NOMO-1 (cell line): ENCODE data around the gene KRTAP3-3.
"Not testable (repeated sequence)": the region's sequence is repeated elsewhere in the genome, so short reads cannot be mapped to it uniquely, and the experiment has no call there.

ENCODE experiments used
- DNase-seq, 2 experiments: peaks; one replicate each; lab custom pipeline; 2025; ENCODE audit not compliant: unreplicated experiment in 2 of 2; lab: John Stamatoyannopoulos, UW

Gene KRTAP3-3

DNA sequence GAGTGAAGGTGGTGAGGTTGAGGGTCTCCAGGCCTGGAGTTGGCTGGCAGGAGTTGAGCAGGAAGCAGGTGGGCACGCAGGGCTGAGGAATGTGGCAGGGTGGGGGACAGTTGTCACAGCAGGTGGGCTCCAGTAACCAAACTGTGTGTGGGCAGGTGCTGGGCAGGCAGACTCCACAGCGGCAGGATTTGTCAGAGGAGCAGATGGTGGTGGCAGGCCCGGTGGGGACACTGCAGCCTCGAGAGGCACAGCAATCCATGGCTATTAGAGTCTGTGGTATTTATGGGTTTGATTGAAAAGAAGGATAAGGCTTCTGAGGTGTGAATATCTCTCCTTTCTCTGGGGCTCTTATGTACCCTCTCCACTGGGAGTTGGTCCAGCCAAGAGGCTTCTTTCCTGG lies at the start of gene KRTAP3-3:
KRTAP3-3 (minus strand) TSS at position 326 of the 400 bp plus-strand sequence; CDS start at position 259, 67 bp downstream.
- no peak for DNase-seq

DNA sequence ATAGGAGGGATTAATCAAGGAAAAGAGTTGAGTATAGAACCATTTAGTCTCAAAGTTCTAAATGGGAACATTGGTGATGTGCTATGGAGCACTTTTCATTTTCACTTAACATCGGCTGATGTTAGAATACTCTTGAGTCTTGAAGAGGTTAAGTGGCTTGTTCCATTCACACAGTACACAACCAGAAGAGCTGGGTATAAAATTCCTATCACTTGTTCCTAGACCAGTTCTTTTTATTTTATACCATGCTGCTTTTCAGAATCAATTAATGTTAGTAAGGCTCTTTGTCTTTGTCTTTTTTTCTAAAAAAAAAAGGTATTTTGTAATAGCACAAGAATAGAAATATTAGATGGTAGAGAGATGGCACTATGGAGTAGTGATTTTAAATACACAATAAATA lies 49.0 kb upstream of the KRTAP3-3 start:
- DNase-seq: no peak

DNA sequence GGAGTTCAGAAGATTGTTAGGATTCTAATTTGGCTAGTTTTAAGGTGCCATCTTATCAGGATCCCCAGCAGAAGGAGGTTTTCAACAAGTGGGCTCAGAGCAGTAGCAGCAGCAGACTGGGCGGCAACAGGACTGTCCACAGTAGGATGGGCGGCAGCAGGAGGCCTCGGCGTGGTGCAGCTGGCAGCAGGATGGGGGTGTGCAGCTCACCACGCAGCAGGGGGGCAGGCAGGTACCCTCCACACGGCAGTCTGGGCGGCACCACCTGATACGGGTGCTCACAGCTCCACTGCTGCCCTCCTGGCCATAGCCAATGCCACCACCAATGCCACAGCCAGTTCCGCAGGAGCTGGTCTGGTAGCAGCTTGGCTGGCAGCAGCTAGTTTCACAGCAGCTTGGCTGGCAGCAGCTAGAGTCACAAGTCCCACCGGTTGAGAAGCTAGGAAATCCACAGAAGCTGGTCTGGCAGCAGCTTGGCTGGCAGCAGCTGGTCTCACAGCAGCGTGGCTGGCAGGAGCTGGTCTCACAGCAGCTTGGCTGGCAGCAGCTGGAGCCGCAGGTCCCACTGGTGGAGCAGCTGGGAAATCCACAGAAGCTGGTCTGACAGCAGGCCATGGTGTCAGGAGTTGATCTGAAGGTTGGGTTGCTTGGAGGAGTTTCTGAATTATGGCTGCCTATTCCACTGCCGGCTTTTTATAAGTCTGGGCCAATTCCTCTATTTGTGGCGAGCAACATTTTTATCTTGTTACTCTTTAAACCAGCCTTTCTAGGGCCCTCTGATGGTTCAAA lies 47.0 kb upstream of the KRTAP3-3 start, which contains the start of gene KRTAP1-1:
KRTAP1-1 (minus strand) TSS at position 668 of the 789 bp plus-strand sequence; CDS start at position 615, 53 bp downstream.
- not testable (repeated sequence) for DNase-seq

DNA sequence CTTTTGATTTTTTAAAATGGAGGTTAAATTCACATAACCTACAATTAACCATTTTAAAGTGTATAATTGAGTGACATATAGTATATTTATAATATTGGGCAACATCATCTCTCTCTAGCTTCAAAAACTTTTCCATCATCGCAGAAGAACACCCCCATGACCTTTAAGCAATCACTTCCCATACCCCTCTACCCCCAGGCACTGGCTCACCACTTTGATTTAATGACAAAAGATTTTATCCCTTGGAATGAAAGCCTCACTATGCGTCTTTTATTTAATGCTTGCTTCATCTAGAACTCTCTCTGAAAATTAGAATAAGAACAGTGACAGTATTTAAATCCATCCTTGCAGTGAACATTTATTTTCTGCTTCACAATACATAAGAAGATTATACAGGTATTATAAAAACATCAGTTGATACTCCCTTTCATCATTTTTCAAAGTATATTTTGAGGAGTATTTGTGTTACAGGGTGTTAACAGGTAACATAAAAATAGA lies 43.9 kb upstream of the KRTAP3-3 start:
- DNase-seq: no peak

DNA sequence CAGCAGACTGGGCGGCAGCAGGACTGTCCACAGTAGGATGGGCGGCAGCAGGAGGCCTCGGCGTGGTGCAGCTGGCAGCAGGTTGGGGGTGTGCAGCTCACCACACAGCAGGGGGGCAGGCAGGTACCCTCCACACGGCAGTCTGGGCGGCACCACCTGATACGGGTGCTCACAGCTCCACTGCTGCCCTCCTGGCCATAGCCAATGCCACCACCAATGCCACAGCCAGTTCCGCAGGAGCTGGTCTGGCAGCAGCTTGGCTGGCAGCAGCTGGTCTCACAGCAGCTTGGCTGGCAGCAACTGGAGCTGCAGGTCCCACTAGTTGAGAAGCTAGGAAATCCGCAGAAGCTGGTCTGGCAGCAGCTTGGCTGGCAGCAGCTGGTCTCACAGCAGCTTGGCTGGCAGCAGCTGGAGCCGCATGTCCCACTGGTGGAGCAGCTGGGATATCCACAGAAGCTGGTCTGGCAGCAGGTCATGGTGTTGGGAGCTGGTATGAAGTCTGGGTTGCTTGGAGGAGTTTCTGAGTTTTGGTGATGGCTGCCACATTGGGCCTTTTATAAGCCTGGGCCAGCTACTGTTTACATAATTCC lies 40.5 kb upstream of the KRTAP3-3 start, which contains the start of gene KRTAP1-3:
KRTAP1-3 (minus strand) TSS at position 529 of the 590 bp plus-strand sequence; CDS start at position 476, 53 bp downstream.
- DNase-seq: not testable (repeated sequence)

DNA sequence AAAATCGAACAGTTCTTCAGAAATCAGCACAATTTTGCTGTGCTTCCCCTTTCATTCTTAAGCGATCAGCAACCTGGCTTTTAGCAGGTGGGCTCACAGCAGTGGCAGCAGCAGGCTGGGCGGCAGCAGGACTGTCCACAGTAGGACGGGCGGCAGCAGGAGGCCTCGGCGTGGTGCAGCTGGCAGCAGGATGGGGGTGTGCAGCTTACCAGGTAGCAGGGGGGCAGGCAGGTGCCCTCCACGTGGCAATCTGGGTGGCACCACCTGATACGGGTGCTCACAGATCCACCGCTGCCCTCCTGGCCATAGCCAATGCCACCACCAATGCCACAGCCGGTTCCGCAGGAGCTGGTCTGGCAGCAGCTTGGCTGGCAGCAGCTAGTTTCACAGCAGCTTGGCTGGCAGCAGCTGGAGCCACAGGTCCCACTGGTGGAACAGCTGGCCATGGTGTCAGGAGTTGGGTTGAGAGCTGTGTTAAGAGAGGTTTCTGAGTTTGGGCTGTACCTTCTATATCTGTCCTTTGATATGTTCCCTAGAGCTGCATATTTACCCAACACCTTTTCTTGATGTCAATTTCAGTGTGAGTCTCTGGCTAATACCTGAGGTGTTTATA lies 35.8 kb upstream of the KRTAP3-3 start, which contains the start of gene KRTAP1-4:
KRTAP1-4 (minus strand) TSS at position 563 of the 613 bp plus-strand sequence; CDS start at position 446, 117 bp downstream.
- no peak for DNase-seq

DNA sequence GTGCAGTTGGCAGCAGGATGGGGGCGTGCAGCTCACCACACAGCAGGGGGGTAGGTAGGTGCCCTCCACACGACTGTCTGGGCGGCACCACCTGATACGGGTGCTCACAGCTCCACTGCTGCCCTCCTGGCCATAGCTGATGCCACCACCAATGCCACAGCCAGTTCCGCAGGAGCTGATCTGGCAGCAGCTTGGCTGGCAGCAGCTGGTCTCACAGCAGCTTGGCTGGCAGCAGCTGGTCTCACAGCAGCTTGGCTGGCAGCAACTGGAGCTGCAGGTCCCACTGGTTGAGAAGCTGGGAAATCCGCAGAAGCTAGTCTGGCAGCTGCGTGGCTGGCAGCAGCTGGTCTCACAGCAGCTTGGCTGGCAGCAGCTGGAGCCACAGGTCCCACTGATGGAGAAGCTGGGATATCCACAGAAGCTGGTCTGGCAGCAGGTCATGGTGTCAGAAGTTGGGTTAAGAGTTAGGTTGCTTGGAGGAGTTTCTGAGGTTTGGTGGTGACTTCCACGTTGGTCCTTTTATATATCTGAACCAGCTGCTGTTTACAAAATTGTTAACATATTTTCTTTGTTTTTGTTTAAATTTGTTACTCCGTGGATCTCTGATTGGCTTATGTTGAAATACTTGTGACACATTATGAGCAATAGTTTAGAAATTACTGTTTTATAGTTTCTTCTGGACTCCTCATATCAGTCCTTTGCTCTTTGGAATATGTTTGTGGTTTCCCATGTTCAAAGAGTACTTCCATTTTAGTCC lies 32.9 kb upstream of the KRTAP3-3 start, which contains the start of gene KRTAP1-5:
KRTAP1-5 (minus strand) TSS at position 494 of the 757 bp plus-strand sequence; CDS start at position 441, 53 bp downstream.
- DNase-seq: no peak

DNA sequence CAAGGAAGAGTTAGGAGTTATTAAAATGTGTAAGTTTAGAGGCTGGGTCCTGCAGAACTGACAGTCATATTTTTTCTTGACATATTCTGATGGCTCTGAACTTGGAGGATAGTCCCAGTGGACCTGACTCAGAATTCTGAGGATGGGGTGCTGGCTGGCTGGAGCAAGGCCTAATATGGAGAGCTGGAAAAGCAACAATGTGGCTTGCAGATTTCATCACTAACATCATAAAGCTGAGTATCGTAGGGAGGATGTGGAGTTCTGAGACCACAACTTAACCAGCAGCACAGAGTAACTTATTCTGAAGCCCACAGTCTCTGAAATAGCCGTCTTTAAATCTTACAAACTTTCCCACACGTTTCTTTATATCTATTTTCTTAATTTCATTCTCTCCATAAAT lies 30.7 kb upstream of the KRTAP3-3 start:
- no peak for DNase-seq

DNA sequence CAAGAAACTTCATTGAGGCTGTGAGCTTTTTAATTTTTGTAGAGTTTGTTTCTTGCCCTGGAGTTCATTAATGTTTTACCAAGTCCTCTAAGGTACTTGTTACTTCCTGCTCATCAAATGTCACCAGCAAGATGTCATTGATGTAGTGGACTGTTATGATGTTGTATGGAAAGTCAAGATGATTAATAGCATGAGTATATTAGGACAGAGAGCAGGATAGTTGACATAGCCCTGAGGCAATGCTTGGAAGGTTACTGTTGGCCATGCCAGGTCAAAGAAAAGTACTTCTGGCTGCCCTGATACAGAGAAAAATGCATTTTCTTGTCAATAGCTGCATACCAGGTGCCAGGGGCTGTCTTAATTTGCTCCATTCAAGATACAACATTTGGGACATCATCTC lies 26.4 kb upstream of the KRTAP3-3 start:
- no peak for DNase-seq

DNA sequence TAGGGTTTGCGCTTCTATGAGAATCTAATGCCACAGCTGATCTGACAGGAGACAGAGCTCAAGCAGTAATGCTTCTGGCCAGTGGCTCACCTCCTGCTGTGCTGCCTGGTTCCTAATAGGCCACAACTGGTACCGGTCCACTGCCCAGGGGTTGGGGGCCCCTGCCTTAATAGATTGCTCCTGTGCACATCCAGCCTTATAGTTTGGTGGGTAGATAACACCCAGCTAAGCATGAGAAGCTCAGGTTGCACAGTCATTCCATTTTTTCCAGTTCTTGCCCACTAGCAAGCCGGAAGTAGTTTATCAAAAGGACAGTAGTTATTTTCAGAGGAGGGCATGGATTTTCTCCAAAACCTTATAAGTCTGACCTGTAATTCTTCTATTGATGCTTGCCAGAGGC lies 25.5 kb upstream of the KRTAP3-3 start:
- DNase-seq: no peak

DNA sequence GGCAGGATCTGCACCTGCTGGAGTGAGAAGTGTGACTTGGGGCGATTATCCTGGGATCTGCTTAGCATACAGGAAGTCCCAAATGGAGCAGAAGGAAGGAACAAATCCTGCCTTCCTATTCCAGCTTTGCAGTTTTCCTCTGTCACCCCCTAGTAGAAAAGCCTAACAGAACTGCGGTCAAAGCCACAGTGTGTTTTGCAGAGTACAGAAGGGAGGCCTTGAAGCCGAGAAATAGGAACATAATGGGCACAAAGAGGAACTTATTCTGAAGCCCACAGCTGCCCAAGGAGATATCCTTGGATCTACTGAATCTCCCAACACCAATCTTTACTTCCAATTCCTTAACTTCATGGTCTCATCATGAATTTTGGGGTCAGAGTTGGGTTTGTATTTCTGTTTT lies 24.6 kb upstream of the KRTAP3-3 start:
- DNase-seq: no peak

DNA sequence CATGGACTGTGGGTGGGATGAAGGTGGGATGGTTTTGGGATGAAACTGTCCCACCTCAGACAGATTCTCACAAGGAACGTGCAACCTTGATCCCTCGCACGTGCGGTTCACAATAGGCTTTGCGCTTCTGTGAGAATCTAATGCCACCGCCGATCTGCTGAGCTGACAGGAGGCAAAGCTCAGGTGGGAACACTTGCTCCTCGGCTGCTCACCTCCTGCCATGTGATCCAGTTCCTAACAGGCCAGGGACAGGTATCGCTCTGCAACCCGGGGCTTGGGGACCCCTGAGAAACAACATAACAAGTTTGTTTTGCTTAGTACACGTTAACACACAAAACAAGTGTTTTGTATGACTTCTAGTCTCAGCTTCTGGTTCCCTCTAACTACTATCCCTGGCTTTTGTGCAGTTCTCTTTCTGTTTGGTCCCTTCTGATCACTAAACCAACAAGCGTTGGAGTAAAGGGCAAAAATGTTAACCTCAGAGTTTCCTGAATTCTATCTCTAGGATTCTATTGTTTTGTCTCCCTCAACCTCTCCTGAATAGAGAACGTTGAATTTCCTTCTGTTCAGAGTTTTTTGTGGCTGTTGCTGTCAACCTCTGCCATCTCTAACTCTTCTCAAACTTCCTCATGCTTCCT lies 22.7 kb upstream of the KRTAP3-3 start:
- no peak for DNase-seq

DNA sequence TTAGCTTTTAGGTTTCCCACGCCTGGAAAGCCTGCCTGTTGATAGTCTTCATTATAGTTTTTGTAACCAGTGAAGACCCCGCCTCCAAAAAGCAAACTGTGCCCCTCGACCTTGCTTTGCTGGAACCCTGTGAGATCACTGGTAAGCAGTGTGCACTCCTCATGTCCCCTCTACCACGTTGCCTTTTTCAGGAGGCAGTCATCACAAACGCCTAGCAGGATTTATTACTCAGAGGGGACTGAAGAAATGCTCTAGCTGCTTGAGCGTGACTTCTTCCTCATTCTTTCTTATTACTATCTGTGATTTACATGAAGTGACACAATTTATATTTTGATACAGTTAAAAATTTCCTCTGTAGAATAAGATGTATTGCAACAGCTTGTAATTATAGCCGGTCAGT lies 21.5 kb upstream of the KRTAP3-3 start:
- no peak for DNase-seq

DNA sequence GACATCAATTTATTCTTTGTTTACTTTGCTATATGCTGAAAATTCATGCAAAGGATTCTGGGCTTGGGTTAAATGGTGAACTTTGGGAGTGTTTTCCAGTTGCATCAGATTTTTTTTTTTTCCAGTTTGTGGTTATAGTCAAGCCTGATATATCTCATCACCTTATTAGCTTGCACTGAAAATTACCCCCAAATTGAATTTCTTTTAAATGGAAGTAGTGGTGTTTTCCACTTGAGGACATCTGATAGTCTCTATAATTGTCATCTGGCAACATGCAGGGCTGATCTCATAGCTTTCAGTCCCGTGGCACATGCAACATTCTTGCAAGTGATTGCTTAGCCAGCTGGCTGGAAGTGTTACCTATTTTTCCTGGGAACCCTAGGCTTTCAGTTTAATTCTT lies 19.6 kb upstream of the KRTAP3-3 start:
- DNase-seq: no peak

DNA sequence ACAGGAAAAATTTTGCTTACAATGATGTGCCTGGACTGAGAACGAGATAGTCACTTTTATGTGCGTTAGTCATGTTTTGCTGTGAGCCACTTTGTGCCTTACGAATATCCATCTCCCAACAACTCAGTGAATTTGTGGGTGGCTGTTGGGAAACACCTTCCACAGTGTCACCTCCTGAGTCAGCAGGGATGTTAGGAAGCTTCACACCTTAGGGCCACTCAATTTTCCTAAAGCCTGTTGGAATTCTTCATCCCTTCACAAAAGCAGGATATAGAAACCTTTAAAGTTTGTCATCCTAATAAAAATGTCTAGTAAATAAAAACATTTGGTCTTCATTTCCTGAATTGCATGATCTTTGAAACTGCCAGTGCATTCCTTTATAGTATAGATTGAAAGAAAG lies 19.2 kb upstream of the KRTAP3-3 start:
- no peak for DNase-seq

DNA sequence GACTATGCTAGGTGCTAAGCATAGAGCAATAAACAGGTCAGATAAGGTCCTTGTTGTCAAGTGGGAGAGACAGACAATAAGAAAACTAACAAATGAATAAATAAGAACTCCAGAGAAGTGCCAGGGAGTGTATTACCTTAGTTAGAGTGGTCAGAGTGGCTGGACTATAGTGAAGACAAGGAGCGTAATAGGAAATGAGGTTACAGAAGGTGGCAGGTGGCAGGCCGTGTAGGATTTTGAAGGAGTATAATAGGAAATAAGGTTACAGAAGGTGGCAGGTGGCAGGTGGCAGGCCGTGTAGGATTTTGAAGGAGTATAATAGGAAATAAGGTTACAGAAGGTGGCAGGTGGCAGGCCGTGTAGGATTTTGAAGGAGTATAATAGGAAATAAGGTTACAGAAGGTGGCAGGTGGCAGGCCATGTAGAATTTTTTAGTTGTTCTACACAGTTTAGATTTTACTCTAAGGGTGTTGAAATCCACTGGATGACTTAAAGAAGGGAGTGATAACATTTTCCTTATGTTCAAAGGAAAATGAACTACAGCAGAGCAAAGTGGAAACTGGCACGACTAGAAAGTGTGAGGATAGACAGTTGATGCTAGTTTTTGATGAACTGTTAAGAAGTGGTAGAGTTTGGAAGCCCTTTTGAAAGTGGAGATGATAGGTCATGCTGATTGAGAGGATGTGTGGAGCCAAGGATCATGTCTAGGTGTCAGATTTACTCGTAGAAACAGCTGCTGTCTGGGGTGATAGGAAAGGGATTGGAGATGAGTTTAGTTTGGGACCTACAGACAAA lies 18.6 kb upstream of the KRTAP3-3 start:
- no peak for DNase-seq

DNA sequence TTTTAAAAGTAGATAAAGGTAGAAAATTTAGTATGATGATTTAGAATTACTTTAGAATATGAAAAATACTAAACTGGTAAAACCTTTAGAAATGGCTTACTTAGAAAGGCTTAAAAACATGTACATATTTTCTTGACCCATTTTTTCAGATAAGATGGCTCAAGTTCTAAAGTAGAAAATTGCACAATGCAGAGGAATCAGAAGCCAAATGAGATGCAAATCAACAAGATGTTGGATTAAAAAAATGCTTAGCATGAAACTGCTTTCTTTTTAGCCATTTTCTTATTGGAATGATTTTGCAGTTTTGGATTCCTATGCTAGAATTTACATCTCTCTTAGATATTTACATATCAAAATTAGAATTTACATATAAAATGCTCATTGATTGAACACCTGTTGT lies 16.5 kb upstream of the KRTAP3-3 start:
- DNase-seq: no peak

DNA sequence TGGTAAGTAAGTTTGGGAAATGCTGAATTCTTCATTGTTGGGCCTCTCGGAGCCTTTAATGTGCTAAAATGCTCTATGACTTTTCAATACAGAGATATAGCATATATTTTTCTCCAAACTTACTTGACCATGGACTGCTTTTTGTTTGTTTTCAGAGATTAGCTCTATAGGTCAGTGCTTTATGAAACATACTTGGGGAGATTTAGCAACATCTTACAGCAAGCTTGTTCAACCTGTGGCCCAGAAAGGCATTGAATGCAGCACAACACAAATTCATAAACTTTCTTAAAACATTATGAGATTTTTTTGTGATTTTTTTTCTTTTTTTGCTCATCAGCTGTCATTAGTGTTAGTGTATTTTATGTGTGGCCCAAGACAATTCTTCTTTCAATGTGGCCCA lies 16.0 kb upstream of the KRTAP3-3 start:
- DNase-seq: no peak

DNA sequence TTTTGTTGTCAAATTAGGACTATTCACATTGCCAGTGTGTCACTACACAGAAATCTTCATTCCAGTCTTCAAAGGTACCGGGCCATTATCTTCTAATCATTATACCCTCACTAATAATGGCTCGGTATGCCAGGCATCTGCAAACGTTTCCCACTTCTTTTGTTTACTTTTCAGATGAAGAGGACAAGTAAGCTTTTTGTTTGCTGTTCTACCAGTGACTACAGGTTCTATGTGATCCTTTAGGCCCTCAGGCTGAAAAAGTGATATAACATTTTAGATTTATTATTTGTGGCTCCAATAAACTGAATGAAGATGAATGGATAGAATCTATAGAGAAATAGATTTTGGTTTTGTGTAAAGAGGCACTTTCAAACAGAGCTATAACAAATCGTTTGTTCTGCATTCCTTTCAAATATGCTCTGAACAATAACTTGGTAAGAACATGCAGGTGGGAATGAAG lies 15.4 kb upstream of the KRTAP3-3 start:
- DNase-seq: no peak
